ENCODE data around the gene AQP3. TPM values are rescaled to one million over a fixed set of nuclear protein-coding genes. Genes with fewer than 3 reads are reported as not detected.

Gene AQP3
- total and polyA plus RNA-seq, 2 of the 4 experiments (the other 2 are of a cell fraction): 3.8 to 12.2 TPM

GRCh38 chr9:33435821-33436277 is 11.5 kb downstream of the AQP3 start:
- H2AFZ ChIP-seq (replicated peaks; ENCODE audit: low read length, poor library complexity): no peak overlapping the region
- DNase-seq (no peak), ATAC-seq (ENCODE audit: low read depth) (no peak)
- CTCF ChIA-PET: no interaction called here
- H4K5ac ChIP-seq (ENCODE audit: low read depth, low read length): no peak overlapping the region
- H3K4me2 ChIP-seq (ENCODE audit: low read depth, low read length): no peak overlapping the region
- dilution Hi-C loops (cut with HindIII; ENCODE audit: low sequenced_read_pairs, unreplicated experiment) (no loop called here), in situ Hi-C loops (cut with MboI; ENCODE audit: low sequenced_read_pairs) (no loop called here), intact Hi-C loops (cut with micrococcal nuclease) (no loop called here)
- 71% methylated on average over 5 of the region's 8 CpGs; no CpG with 5 or more reads in 1 of the 2 experiments for WGBS, 2 experiments (ENCODE audit: extremely low coverage in 2 of 2, insufficient read length in 1 of 2)
- no peak overlapping the region for H3K27ac ChIP-seq (ENCODE audit: insufficient read depth, low read length)
- H2BK15ac ChIP-seq (ENCODE audit: low read depth, low read length): no peak overlapping the region
- no peak overlapping the region for H3K4me3 ChIP-seq (ENCODE audit: insufficient read depth, low read depth, low read length)
- TF ChIP-seq FOS (IDR thresholded peaks at IDR 0.05; ENCODE audit: low read depth, low read length) (no peak), SMC3 (IDR thresholded peaks at IDR 0.05; ENCODE audit: low read depth, low read length) (no peak), MXI1 (IDR thresholded peaks at IDR 0.05; ENCODE audit: borderline replicate concordance, low read depth, low read length) (no peak), RFX5 (IDR thresholded peaks at IDR 0.05; ENCODE audit: low read depth, low read length) (no peak), NFE2L2 (IDR thresholded peaks at IDR 0.05; ENCODE audit: low read depth, low read length) (no peak), USF2 (IDR thresholded peaks at IDR 0.05; ENCODE audit: low read depth, low read length) (no peak), MAZ (IDR thresholded peaks at IDR 0.05; ENCODE audit: borderline replicate concordance, low read depth, low read length) (no peak), ELK1 (IDR thresholded peaks at IDR 0.05; ENCODE audit: borderline replicate concordance, low read depth, low read length) (no peak), CEBPB (IDR thresholded peaks at IDR 0.05; ENCODE audit: low read depth, low read length) (no peak), RAD21 (IDR thresholded peaks at IDR 0.05; ENCODE audit: low read length) (no peak), CHD1 (IDR thresholded peaks at IDR 0.05; ENCODE audit: low read depth, low read length) (no peak), CTCF (conservative IDR thresholded peaks at IDR 0.05; ENCODE audit: low read depth, low read length) (no peak), MAFK (IDR thresholded peaks at IDR 0.05; ENCODE audit: low read depth, low read length) (no peak), BHLHE40 (IDR thresholded peaks at IDR 0.05; ENCODE audit: low read depth, low read length) (no peak), POLR2A (IDR thresholded peaks at IDR 0.05; ENCODE audit: low read depth, low read length) (no peak), RCOR1 (IDR thresholded peaks at IDR 0.05; ENCODE audit: insufficient replicate concordance, low read length) (no peak)
- H3K18ac ChIP-seq (ENCODE audit: low read depth, low read length): no peak overlapping the region
- H3K4me1 ChIP-seq (ENCODE audit: control insufficient read depth, insufficient read depth, low read length): 0 out of 2 replicates have a peak, but pooled peaks cover 1% of the 10 kb centered on the region
- no peak overlapping the region for H2BK5ac ChIP-seq (ENCODE audit: low read depth, low read length, poor library complexity, severe bottlenecking)
- no peaks in the 10 kb centered on the region for H3K79me1 ChIP-seq (ENCODE audit: low read depth in 1 of 2, low read length in 2 of 2)
- no peaks in the 10 kb centered on the region for H4K20me1 ChIP-seq (ENCODE audit: insufficient read depth, low read length)
- POLR2A ChIA-PET (ENCODE audit: unreplicated experiment): no interaction called here
- H3K36me3 ChIP-seq (ENCODE audit: control insufficient read depth, insufficient read depth, low read length): no peaks in the 10 kb centered on the region
- H2BK120ac ChIP-seq (ENCODE audit: low read depth, low read length): no peak overlapping the region
- no peaks in the 10 kb centered on the region for H3K9me3 ChIP-seq (ENCODE audit: control insufficient read depth, insufficient read depth, low read length)
- no peak overlapping the region for H3K23ac ChIP-seq (ENCODE audit: low read depth, low read length)
- no peak overlapping the region for H3K4ac ChIP-seq (ENCODE audit: low read depth, low read length)
- H4K91ac ChIP-seq (ENCODE audit: insufficient read depth, low read depth, low read length): no peak overlapping the region
- H3K14ac ChIP-seq (replicated peaks; ENCODE audit: low read depth, low read length): no peak overlapping the region
- H3K56ac ChIP-seq (ENCODE audit: extremely low read depth, insufficient read depth, low read length): no peak overlapping the region
- BruUV-seq (replicated peaks): no TSS peak
- peaks cover 37% of the 10 kb centered on the region for H3K27me3 ChIP-seq (ENCODE audit: control insufficient read depth, insufficient read depth, low read length)
- H3K9ac ChIP-seq (ENCODE audit: low read depth, low read length): no peak overlapping the region
- H2AK9ac ChIP-seq (replicated peaks; ENCODE audit: low read depth, low read length, poor library complexity): no peak overlapping the region
- no peak overlapping the region for H2BK20ac ChIP-seq (ENCODE audit: low read depth, low read length)
- no peak overlapping the region for H2AK5ac ChIP-seq (ENCODE audit: low read depth, low read length)
- H4K8ac ChIP-seq (ENCODE audit: low read depth in 2 of 2, low read length in 2 of 2): no peak overlapping the region
- H3K9me1 ChIP-seq (ENCODE audit: insufficient read depth, low read length): peaks cover 6% of the 10 kb centered on the region; the same call in 1 of the 2 replicates
